Fibroblast of the aortic adventitia (primary cell): Measurements from ENCODE around the gene DISC1. TPM values are rescaled to one million over a fixed set of nuclear protein-coding genes. Genes with fewer than 3 reads are reported as not detected.
A peak's percentile ranks its signal among the peaks of the same experiment; 100 is the strongest.

Experiments used
- DNase-seq: peaks from one replicate; pipeline ENCODE4 v3.0.0-alpha.2; 2010; ENCODE audit warnings: low read depth
- H3K4me3 ChIP-seq: 2 replicates; pipeline ENCODE4 v1.5.1; 2011; ENCODE audit warnings: low read depth, mild to moderate bottlenecking, control low read depth, low read length, moderate library complexity
- CTCF ChIP-seq: IDR thresholded peaks from 2 replicates; pipeline ENCODE4 v1.5.1; 2011; ENCODE audit warnings: mild to moderate bottlenecking, low read length, control low read depth, inconsistent platforms; ENCODE audit not compliant: insufficient read depth
- total RNA-seq: library from RNA; depleted of rRNA; stranded (reverse); fragments of >200 nt; gene quantifications from 2 replicates; pipeline ENCODE4 v1.2.3, GENCODE V29; 2012; ENCODE audit warnings: low replicate concordance

DISC1 gene
- total RNA-seq, 1 donor = 4.7 TPM

GRCh38 chr1:232038706-232039677 lies 412.4 kb downstream of the DISC1 start:
- no peak for TF ChIP-seq CTCF
- DNase-seq = no peak
- H3K4me3 ChIP-seq = no peak overlapping the region

GRCh38 chr1:232040260-232040659 lies 413.7 kb downstream of the DISC1 start:
- no peak for DNase-seq
- TF ChIP-seq CTCF = no peak
- H3K4me3 ChIP-seq = no peak overlapping the region

- no peak for DNase-seq
- no peak for TF ChIP-seq CTCF
- H3K4me3 ChIP-seq = no peak overlapping the region
Measured at GRCh38 chr1:232044728-232045127, 418.1 kb downstream of the DISC1 start.

- TF ChIP-seq CTCF = no peak
- peak; percentile 2 for DNase-seq
- no peak overlapping the region for H3K4me3 ChIP-seq
Measured at GRCh38 chr1:232045139-232045994, 418.8 kb downstream of the DISC1 start.

GRCh38 chr1:232046451-232047306 lies 420.1 kb downstream of the DISC1 start:
- DNase-seq = no peak
- no peak overlapping the region for H3K4me3 ChIP-seq
- TF ChIP-seq CTCF = no peak

GRCh38 chr1:232047473-232047872 lies 420.9 kb downstream of the DISC1 start:
- no peak overlapping the region for H3K4me3 ChIP-seq
- no peak for DNase-seq
- TF ChIP-seq CTCF = no peak
